K562 (cell line): ENCODE measurements around the gene ARHGEF26. TPM values are rescaled to one million over a fixed set of nuclear protein-coding genes. Genes with fewer than 3 reads are reported as not detected.

Source experiments
- ATAC-seq: fragments of 200-7000 bp; cut with Tn5 transposase; 3 replicates; pipeline ENCODE4 v1.9.1; 2020; ENCODE audit warnings: moderate library complexity
- BruUV-seq: library from RNA; stranded (reverse); fragments of 400-500 nt; replicated peaks from 2 replicates; lab custom pipeline; 2021; lab: Mats Ljungman, UMichigan
- CTCF ChIA-PET: fragments of 300-600 bp; formaldehyde crosslinking; extraction: SDS; loops from one replicate; lab custom pipeline; 2021; ENCODE audit warnings: low intra/inter-chr PET ratio; lab: Yijun Ruan, JAX
- POLR2A ChIA-PET: fragments of 300-600, 350-650 bp; sonication (Branson Sonifier 250); formaldehyde crosslinking; extraction: SDS; loops from one replicate; lab custom pipeline; 2021; ENCODE audit warnings: antibody characterized with exemption, inconsistent platforms; lab: Yijun Ruan, JAX
- DNase-seq, 4 experiments: peaks; one replicate each; pipeline versions ENCODE4 v3.0.0 to v3.0.0-alpha.2; 2011 to 2018; ENCODE audit warnings: low spot score in 3 of 4, mixed read lengths in 3 of 4; ENCODE audit errors: extremely low read depth in 1 of 4
- FAIRE-seq: peaks from 2 replicates; lab custom pipeline; 2011; peaks lifted over from hg19 to GRCh38; lab: Jason Lieb, UNC
- H2AFZ ChIP-seq: 2 replicates; pipeline ENCODE4 v1.6.0; 2011; ENCODE audit warnings: low read depth, low read length, control low read depth, inconsistent platforms
- H3K27ac ChIP-seq: fragments of 200-600 bp; 3 replicates; pipeline ENCODE4 v1.8.0; 2011; ENCODE audit warnings: low read depth, mild to moderate bottlenecking, control low read depth, inconsistent platforms, low read length, moderate library complexity, mixed read lengths; ENCODE audit errors: extremely low read depth
- H3K27me3 ChIP-seq, 2 experiments: fragments of 300-600 bp in 1 of 2; 2 replicates in 1 of 2; 3 replicates in 1 of 2; pipeline versions ENCODE4 v1.6.0 to v1.8.0; 2011; ENCODE audit warnings: inconsistent platforms in 2 of 2, low read length in 2 of 2, mild to moderate bottlenecking in 1 of 2, mixed read lengths in 1 of 2, moderate library complexity in 1 of 2; ENCODE audit not compliant: control insufficient read depth in 2 of 2, insufficient read depth in 2 of 2
- H3K36me3 ChIP-seq: fragments of 300-600 bp; 3 replicates; pipeline ENCODE4 v1.8.0; 2011; ENCODE audit warnings: mild to moderate bottlenecking, low read length, inconsistent platforms; ENCODE audit not compliant: control insufficient read depth, insufficient read depth
- H3K4me1 ChIP-seq, 2 experiments: fragments of 200-600 bp in 1 of 2; replicated peaks in 1 of 2; 2 replicates in 1 of 2; 3 replicates in 1 of 2; pipeline versions ENCODE4 v1.5.1 to v1.8.0; 2011; ENCODE audit warnings: inconsistent platforms in 2 of 2, low read length in 2 of 2, mild to moderate bottlenecking in 1 of 2, mixed read lengths in 1 of 2, moderate library complexity in 1 of 2; ENCODE audit not compliant: control insufficient read depth in 2 of 2, insufficient read depth in 2 of 2
- H3K4me2 ChIP-seq: 2 replicates; pipeline ENCODE4 v1.6.1; 2011; ENCODE audit warnings: low read length, control low read depth, inconsistent platforms, mixed read lengths; ENCODE audit not compliant: insufficient read depth
- H3K4me3 ChIP-seq: fragments of 200-600 bp; sonication (generic), shearing (Covaris generic); 2 replicates; pipeline ENCODE4 v1.5.1; 2016; ENCODE audit warnings: control low read depth, inconsistent platforms
- H3K79me2 ChIP-seq: fragments of 200-600 bp; 3 replicates; pipeline ENCODE4 v1.8.0; 2011; ENCODE audit warnings: low read length, inconsistent platforms; ENCODE audit not compliant: control insufficient read depth, insufficient read depth
- H3K9ac ChIP-seq, 2 experiments: 2 replicates each; pipeline versions ENCODE4 v1.6.0 to v1.6.1; 2011; ENCODE audit warnings: low read depth in 2 of 2, low read length in 2 of 2, control low read depth in 1 of 2, inconsistent platforms in 1 of 2, mild to moderate bottlenecking in 1 of 2, mixed read lengths in 1 of 2; ENCODE audit not compliant: insufficient read depth in 1 of 2
- H3K9me1 ChIP-seq: one replicate; pipeline ENCODE4 v1.6.0; 2011; ENCODE audit warnings: inconsistent platforms, mild to moderate bottlenecking, low read length, moderate library complexity; ENCODE audit not compliant: control insufficient read depth, insufficient read depth
- H3K9me3 ChIP-seq: replicated peaks from 2 replicates; pipeline ENCODE4 v1.5.1; 2011; ENCODE audit warnings: low read depth, low read length, inconsistent platforms; ENCODE audit not compliant: control insufficient read depth, insufficient read depth
- H4K20me1 ChIP-seq: replicated peaks from 2 replicates; pipeline ENCODE4 v1.6.1; 2011; ENCODE audit warnings: low read length, inconsistent platforms, mixed read lengths; ENCODE audit not compliant: control insufficient read depth, insufficient read depth
- CBFB ChIP-seq: sonication (generic); formaldehyde crosslinking; IDR thresholded peaks from 2 replicates; pipeline ENCODE4 v1.4.0; 2020; ENCODE audit warnings: mild to moderate bottlenecking, missing genetic modification reagents
- MEIS2 ChIP-seq: fragments of 450-650 bp; IDR thresholded peaks from 2 replicates; pipeline ENCODE4 v1.6.1; 2014; ENCODE audit warnings: mild to moderate bottlenecking; ENCODE audit not compliant: partially characterized antibody
- SMAD2 ChIP-seq: fragments of 150-350 bp; IDR thresholded peaks from 2 replicates; pipeline ENCODE4 v1.6.1; 2014; ENCODE audit warnings: low read depth, mild to moderate bottlenecking, low read length
- ZNF175 ChIP-seq: fragments of 200-800 bp; sonication (Bioruptor generic); IDR thresholded peaks from 2 replicates; pipeline ENCODE4 v1.6.1; 2016; ENCODE audit warnings: low read depth, mild to moderate bottlenecking, missing genetic modification characterization, missing compliant biosample characterization
- ZNF224 ChIP-seq: sonication (generic); formaldehyde crosslinking; IDR thresholded peaks from 2 replicates; pipeline ENCODE4 v1.8.0; 2022; ENCODE audit warnings: mild to moderate bottlenecking, missing genetic modification reagents
- WGBS: fragments of 100-300 bp; shearing (Covaris generic); methylation state at CpG from one replicate; pipeline ENCODE4 v1.1.6; 2016; ENCODE audit warnings: low coverage, mixed read lengths; ENCODE audit not compliant: insufficient coverage; ENCODE audit errors: missing lambda C conversion rate; 5-methylcytosine and 5-hydroxymethylcytosine counted together
- in situ Hi-C: fragments of 300-500 bp; cut with MboI; formaldehyde crosslinking; loops from 4 replicates; pipeline ENCODE4 v1.15.0; 2018; ENCODE audit warnings: inconsistent platforms, mixed read lengths
- intact Hi-C: fragments of 100-400 bp; cut with micrococcal nuclease; formaldehyde crosslinking; loops from 2 replicates; pipeline ENCODE4 v1.14.2; 2022
- polyA plus RNA-seq, 8 experiments: library from polyadenylated mRNA; depleted of rRNA in 4 of 8; stranded (reverse) in 5 of 8; unstranded in 3 of 8; fragments of >200 nt; fragmentation: Nextera tagmentation in 2 of 8; fragmentation: Illumina TruSeq in 1 of 8; extraction: Ambion mirVana in 2 of 8; extraction: Trizol in 1 of 8; gene quantifications; 2 replicates each; pipeline versions ENCODE4 v1.2.1 to v1.2.3, GENCODE V29; 2011 to 2014; ENCODE audit warnings: inconsistent platforms in 1 of 8, missing spikeins in 1 of 8
- total RNA-seq, 7 experiments: library from RNA; depleted of rRNA in 6 of 7; stranded (reverse); fragments of >200 nt in 6 of 7; fragmentation: Illumina TruSeq in 2 of 7; extraction: Trizol in 2 of 7; gene quantifications; 2 replicates each; pipeline versions ENCODE4 v1.2.1 to v1.2.3, GENCODE V29; 2011 to 2021; ENCODE audit warnings: low replicate concordance in 1 of 7
- TF ChIP-seq, protein P1 (sequence below), 2 experiments: fragments of 250-450 bp in 1 of 2; fragments of 450-650 bp in 1 of 2; sonication (Bioruptor Pico) in 1 of 2; IDR thresholded peaks; 2 replicates each; pipeline versions ENCODE4 v1.6.1 to v1.8.0; 2016 to 2021; ENCODE audit warnings: mild to moderate bottlenecking in 2 of 2, moderate library complexity in 2 of 2, missing compliant biosample characterization in 1 of 2, missing genetic modification characterization in 1 of 2
- TF ChIP-seq, protein P2 (sequence below), 2 experiments: fragments of 450-650 bp; IDR thresholded peaks; 2 replicates each; pipeline ENCODE4 v1.6.1; 2016; ENCODE audit warnings: mild to moderate bottlenecking in 2 of 2, borderline replicate concordance in 1 of 2, low read depth in 1 of 2, moderate library complexity in 1 of 2

ARHGEF26 gene
- total and polyA plus RNA-seq, 9 of the 15 experiments (the other 6 are each of a cell fraction or from before 2014, with no cell fraction given) = 0.01 to 0.11 (median 0.04) TPM; not detected in 2

DNA sequence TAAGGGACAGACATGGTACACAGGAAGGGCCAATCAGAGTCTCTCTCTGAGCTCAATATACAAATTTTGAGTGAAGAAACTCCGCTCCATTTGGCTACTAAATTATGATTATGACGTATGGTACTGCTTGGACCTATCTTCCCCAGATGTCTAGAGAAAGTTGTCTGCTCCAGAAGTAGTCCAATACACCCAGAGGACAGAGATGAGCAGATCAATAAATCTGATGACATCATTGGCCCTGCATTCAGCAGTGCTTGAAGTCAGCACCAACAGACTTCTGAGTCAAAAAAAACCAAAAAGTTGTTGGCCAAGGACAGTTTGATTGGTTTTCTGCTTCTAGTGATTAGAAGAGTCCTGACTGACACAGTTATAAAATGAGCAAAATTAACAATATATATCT, 19.9 kb upstream of the ARHGEF26 start:
- Histone ChIP-seq H2AFZ (no peak overlapping the region), H3K9me3 (no peaks in the 10 kb centered on the region), H3K27me3 (no peaks in the 10 kb centered on the region), H4K20me1 (no peaks in the 10 kb centered on the region), H3K4me1 (no peaks in the 10 kb centered on the region), H3K9me1 (no peaks in the 10 kb centered on the region), H3K79me2 (no peaks in the 10 kb centered on the region), H3K4me3 (no peak overlapping the region), H3K36me3 (no peaks in the 10 kb centered on the region), H3K9ac (no peak overlapping the region), H3K4me2 (no peak overlapping the region), H3K27ac (no peak overlapping the region)
- DNase-seq (no peak), ATAC-seq (no peak), FAIRE-seq (no peak)
- ChIA-PET POLR2A (no interaction called here), CTCF (no interaction called here)
- intact Hi-C loops = no loop called here
- TF ChIP-seq, protein P1, sequence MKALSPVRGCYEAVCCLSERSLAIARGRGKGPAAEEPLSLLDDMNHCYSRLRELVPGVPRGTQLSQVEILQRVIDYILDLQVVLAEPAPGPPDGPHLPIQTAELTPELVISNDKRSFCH (CRISPR knock-in tag; IDR thresholded peaks at IDR 0.05) = no peak
- TF ChIP-seq, protein P1 (tag; IDR thresholded peaks at IDR 0.05) = no peak
- TF ChIP-seq, protein P2, sequence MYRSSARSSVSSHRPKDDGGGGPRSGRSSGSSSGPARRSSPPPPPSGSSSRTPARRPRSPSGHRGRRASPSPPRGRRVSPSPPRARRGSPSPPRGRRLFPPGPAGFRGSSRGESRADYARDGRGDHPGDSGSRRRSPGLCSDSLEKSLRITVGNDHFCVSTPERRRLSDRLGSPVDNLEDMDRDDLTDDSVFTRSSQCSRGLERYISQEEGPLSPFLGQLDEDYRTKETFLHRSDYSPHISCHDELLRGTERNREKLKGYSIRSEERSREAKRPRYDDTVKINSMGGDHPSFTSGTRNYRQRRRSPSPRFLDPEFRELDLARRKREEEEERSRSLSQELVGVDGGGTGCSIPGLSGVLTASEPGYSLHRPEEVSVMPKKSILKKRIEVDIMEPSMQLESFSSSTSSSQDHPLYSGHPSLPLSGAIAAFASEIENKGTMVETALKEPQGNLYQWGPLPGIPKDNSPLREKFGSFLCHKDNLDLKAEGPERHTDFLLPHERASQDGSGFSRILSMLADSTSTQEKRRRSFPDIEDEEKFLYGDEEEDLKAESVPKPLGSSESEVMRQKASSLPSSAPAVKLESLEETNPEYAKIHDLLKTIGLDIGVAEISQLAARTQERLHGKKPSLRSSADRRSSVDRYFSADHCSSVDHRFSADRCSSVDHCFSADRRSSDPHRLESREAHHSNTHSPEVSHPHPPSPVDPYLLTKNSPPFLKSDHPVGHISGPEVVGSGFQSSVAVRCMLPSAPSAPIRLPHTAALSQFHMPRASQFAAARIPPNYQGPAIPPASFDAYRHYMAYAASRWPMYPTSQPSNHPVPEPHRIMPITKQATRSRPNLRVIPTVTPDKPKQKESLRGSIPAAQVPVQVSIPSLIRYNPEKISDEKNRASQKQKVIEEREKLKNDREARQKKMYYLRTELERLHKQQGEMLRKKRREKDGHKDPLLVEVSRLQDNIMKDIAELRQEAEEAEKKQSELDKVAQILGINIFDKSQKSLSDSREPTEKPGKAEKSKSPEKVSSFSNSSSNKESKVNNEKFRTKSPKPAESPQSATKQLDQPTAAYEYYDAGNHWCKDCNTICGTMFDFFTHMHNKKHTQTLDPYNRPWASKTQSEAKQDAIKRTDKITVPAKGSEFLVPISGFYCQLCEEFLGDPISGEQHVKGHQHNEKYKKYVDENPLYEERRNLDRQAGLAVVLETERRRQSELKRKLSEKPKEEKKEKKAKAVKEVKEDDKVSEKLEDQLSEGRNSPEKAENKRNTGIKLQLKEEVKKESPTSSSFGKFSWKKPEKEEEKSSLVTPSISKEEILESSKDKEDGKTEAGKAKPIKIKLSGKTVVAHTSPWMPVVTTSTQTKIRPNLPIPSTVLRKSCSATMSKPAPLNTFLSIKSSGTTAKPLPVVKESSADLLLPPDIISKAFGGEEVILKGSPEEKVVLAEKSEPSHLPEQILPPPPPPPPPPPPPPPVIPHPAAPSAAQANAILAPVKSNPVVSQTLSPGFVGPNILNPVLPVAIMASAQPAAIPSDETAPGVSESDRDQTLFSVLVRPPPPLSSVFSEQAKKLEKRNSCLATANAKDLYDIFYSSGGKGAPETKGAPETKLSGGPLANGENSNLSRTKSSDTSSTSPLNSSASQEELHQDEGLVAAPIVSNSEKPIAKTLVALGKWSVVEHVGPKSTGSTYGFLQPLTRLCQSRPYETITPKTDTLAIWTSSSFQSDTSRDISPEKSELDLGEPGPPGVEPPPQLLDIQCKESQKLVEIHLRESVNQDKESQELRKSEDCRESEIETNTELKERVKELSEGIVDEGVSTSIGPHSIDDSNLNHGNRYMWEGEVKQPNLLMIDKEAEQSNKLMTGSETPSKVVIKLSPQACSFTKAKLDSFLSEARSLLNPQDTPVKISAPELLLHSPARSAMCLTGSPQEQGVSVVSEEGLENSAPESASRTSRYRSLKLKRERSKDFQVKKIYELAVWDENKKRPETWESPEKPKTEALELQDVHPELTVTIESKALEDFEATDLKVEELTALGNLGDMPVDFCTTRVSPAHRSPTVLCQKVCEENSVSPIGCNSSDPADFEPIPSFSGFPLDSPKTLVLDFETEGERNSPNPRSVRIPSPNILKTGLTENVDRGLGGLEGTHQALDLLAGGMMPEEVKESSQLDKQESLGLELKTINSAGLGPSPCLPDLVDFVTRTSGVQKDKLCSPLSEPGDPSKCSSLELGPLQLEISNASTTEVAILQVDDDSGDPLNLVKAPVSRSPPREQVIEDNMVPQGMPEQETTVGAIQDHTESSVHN (IDR thresholded peaks at IDR 0.05; ENCODE audit: borderline replicate concordance in 1 of 2, low read depth in 1 of 2) = no peak
- TF ChIP-seq CBFB (CRISPR knock-in tag) (no peak), ZNF175 (CRISPR knock-in tag) (no peak), ZNF224 (CRISPR knock-in tag) (no peak), SMAD2 (no peak), MEIS2 (no peak)
- in situ Hi-C loops = no loop called here
- BruUV-seq = no TSS peak
- 0% methylated on average over 2 of the region's 2 CpGs for WGBS
